ENCODE data around the gene ARHGAP24.

DNA sequence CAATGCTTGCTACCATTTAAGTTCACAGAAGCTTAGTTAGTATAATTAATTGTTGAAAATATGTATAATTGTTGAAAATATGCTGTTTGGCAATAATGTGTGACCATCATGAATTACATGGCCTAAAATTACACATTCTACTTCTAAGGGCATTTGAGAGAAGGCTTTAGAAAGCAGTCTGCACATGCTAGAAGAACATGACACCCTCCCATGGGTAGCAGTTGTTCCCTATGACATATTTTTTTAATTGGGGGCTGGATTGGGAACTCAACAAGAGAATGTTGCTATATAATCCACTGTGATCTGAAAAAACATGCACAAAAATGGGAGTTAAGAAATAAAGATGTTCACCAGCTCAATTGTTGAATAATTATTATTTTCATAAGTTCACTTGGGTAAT is 331.4 kb downstream of the ARHGAP24 start:
- TF ChIP-seq NFIC (IDR thresholded peaks at IDR 0.05; ENCODE audit: low read depth, low read length) (no peak), POLR2AphosphoS5 (IDR thresholded peaks at IDR 0.05; ENCODE audit: low read length) (no peak)
- TF ChIP-seq, protein P1, sequence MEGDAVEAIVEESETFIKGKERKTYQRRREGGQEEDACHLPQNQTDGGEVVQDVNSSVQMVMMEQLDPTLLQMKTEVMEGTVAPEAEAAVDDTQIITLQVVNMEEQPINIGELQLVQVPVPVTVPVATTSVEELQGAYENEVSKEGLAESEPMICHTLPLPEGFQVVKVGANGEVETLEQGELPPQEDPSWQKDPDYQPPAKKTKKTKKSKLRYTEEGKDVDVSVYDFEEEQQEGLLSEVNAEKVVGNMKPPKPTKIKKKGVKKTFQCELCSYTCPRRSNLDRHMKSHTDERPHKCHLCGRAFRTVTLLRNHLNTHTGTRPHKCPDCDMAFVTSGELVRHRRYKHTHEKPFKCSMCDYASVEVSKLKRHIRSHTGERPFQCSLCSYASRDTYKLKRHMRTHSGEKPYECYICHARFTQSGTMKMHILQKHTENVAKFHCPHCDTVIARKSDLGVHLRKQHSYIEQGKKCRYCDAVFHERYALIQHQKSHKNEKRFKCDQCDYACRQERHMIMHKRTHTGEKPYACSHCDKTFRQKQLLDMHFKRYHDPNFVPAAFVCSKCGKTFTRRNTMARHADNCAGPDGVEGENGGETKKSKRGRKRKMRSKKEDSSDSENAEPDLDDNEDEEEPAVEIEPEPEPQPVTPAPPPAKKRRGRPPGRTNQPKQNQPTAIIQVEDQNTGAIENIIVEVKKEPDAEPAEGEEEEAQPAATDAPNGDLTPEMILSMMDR (IDR thresholded peaks at IDR 0.05 in 2 of 3, conservative IDR thresholded peaks at IDR 0.05 in 1 of 3; ENCODE audit: control insufficient read depth in 2 of 3, extremely low read depth in 1 of 3, insufficient read depth in 1 of 3, low read depth in 3 of 3, low read length in 3 of 3): no peak
